Vein endothelial cell (primary cell): ENCODE measurements around the gene MRPL28. TPM values are rescaled to one million over a fixed set of nuclear protein-coding genes. Genes with fewer than 3 reads are reported as not detected.

Experiments used
- total RNA-seq: library from RNA; depleted of rRNA; stranded (reverse); fragments of >200 nt; gene quantifications from 2 replicates; pipeline ENCODE4 v1.2.3, GENCODE V29; 2012

MRPL28 gene
- 91.2 and 127 TPM in 2 replicates for total RNA-seq

GRCh38 chr16:370443-370842 lies at the start of gene MRPL28:
MRPL28 (minus strand) TSS chr16:370538; CDS start chr16:370218, 320 bp downstream.

GRCh38 chr16:401468-402348 lies 31.4 kb upstream of the MRPL28 start, which contains the start of gene DECR2:
DECR2 (plus strand) TSS chr16:401885; CDS start chr16:401964, 79 bp downstream.

GRCh38 chr16:397135-397661 lies 26.9 kb upstream of the MRPL28 start, which contains the start of gene NME4:
NME4 (plus strand) TSS chr16:397199; CDS start chr16:397223, 24 bp downstream.

GRCh38 chr16:381789-382717 lies 11.7 kb upstream of the MRPL28 start, which contains the start of gene PGAP6:
PGAP6 (minus strand) TSS chr16:381978; CDS start chr16:381821, 157 bp downstream.

GRCh38 chr16:352547-353403 lies 17.6 kb downstream of the MRPL28 start, which contains the start of gene AXIN1:
AXIN1 (minus strand) TSS chr16:352723; CDS start chr16:347025, 5,698 bp downstream.

Other genes with a start within 250 kb of the MRPL28 start
- gene NPRL3, start 231.9 kb downstream of the MRPL28 start, total RNA-seq = 13.5 and 14.7 TPM in 2 replicates
- gene HBZ, start 217.9 kb downstream of the MRPL28 start, total RNA-seq = not detected in 2 replicates
- not detected in 2 replicates for gene HBM, start 204.6 kb downstream of the MRPL28 start, total RNA-seq
- not detected in 2 replicates for gene HBA2, start 197.7 kb downstream of the MRPL28 start, total RNA-seq
- not detected in 2 replicates for gene HBA1, start 193.9 kb downstream of the MRPL28 start, total RNA-seq
- gene HBQ1, start 190.1 kb downstream of the MRPL28 start, total RNA-seq = 1.1 and 1.3 TPM in 2 replicates
- 42.5 and 45.9 TPM in 2 replicates for gene LUC7L, start 141.1 kb downstream of the MRPL28 start, total RNA-seq
- 83.6 and 104 TPM in 2 replicates for gene FAM234A, start 135.7 kb downstream of the MRPL28 start, total RNA-seq
- gene RGS11, start 94.6 kb downstream of the MRPL28 start, total RNA-seq = 1.7 and 2.9 TPM in 2 replicates
- 0.57 and 2.3 TPM in 2 replicates for gene ARHGDIG, start 89.9 kb downstream of the MRPL28 start, total RNA-seq
- gene PDIA2, start 87.4 kb downstream of the MRPL28 start, total RNA-seq = 0.65 TPM in 1 of 2 replicates, not detected in the other
- 23.2 and 25.1 TPM in 2 replicates for gene AXIN1, start 17.8 kb downstream of the MRPL28 start, total RNA-seq
- 84.4 and 129 TPM in 2 replicates for gene PGAP6, start 11.4 kb upstream of the MRPL28 start, total RNA-seq
- 99.6 and 146 TPM in 2 replicates for gene NME4, start 26.7 kb upstream of the MRPL28 start, total RNA-seq
- 19.0 and 21.2 TPM in 2 replicates for gene DECR2, start 31.3 kb upstream of the MRPL28 start, total RNA-seq
- 27.4 and 37.9 TPM in 2 replicates for gene RAB11FIP3, start 55.1 kb upstream of the MRPL28 start, total RNA-seq
- 56.2 and 61.2 TPM in 2 replicates for gene CAPN15, start 157.2 kb upstream of the MRPL28 start, total RNA-seq
- gene PRR35, start 189.9 kb upstream of the MRPL28 start, total RNA-seq = not detected in 2 replicates
- gene NHLRC4, start 196.5 kb upstream of the MRPL28 start, total RNA-seq = 2.4 and 2.9 TPM in 2 replicates
- gene PIGQ, start 199.4 kb upstream of the MRPL28 start, total RNA-seq = 28.4 and 45.1 TPM in 2 replicates
- gene RAB40C, start 219.5 kb upstream of the MRPL28 start, total RNA-seq = 15.0 and 17.0 TPM in 2 replicates